NAMALWA (cell line): ENCODE measurements around the gene FOXK2.
A peak's percentile ranks its signal among the peaks of the same experiment; 100 is the strongest.
"Not testable (repeated sequence)": the region's sequence is repeated elsewhere in the genome, so short reads cannot be mapped to it uniquely, and the experiment has no call there.

ENCODE experiments used
- DNase-seq: peaks from one replicate; pipeline ENCODE4 v3.0.0-alpha.2; 2015; ENCODE audit warnings: low spot score

The FOXK2 gene

GRCh38 chr17:82495844-82496528, 23.5 kb upstream of the FOXK2 start:
- DNase-seq = no peak

- peak; percentile 90 for DNase-seq
These were observed 22.8 kb upstream of the FOXK2 start for GRCh38 chr17:82496529-82497434.

GRCh38 chr17:82497483-82498405, 21.8 kb upstream of the FOXK2 start:
- DNase-seq = peak; percentile 67

- DNase-seq = no peak
These were observed 17.3 kb upstream of the FOXK2 start for GRCh38 chr17:82502207-82502606.

- DNase-seq = no peak
These were observed 16.3 kb upstream of the FOXK2 start for GRCh38 chr17:82503094-82503727.

GRCh38 chr17:82503728-82504308, 15.7 kb upstream of the FOXK2 start:
- DNase-seq = no peak

GRCh38 chr17:82505296-82505695, 14.2 kb upstream of the FOXK2 start:
- DNase-seq = no peak

GRCh38 chr17:82506402-82506801, 13.1 kb upstream of the FOXK2 start:
- peak; percentile 95 for DNase-seq

- DNase-seq = no peak
These were observed 11.8 kb upstream of the FOXK2 start for GRCh38 chr17:82507631-82508175.

- not testable (repeated sequence) for DNase-seq
These were observed 7.9 kb upstream of the FOXK2 start for GRCh38 chr17:82511642-82512041.

- DNase-seq = not testable (repeated sequence)
These were observed 5.7 kb upstream of the FOXK2 start for GRCh38 chr17:82513864-82514263.

- DNase-seq = no peak
These were observed 2.2 kb upstream of the FOXK2 start for GRCh38 chr17:82517230-82517865.

GRCh38 chr17:82519971-82520903, 705 bp downstream of the FOXK2 start:
- peak; percentile 71 for DNase-seq

- DNase-seq = no peak
These were observed 5.0 kb downstream of the FOXK2 start for GRCh38 chr17:82524540-82524939.

GRCh38 chr17:82525712-82526111, 6.2 kb downstream of the FOXK2 start:
- no peak for DNase-seq

- DNase-seq = no peak
These were observed 8.4 kb downstream of the FOXK2 start for GRCh38 chr17:82527898-82528297.

GRCh38 chr17:82528484-82529265, 9.1 kb downstream of the FOXK2 start:
- DNase-seq = no peak

- no peak for DNase-seq
These were observed 10.4 kb downstream of the FOXK2 start for GRCh38 chr17:82529914-82530300.
